HTERT RPE-1 (cell line): ENCODE data around the gene AFF2.

Source experiments
- in situ Hi-C: fragments of 300-500 bp; cut with MboI; formaldehyde crosslinking; loops from 4 replicates; pipeline ENCODE4 v1.14.3; 2020; ENCODE audit warnings: low sequenced_read_pairs

The AFF2 gene

GRCh38 chrX:148991502-148991901 lies 491.1 kb downstream of the AFF2 start:
- in situ Hi-C loops = no loop called here

- in situ Hi-C loops = no loop called here
These were observed 495.2 kb downstream of the AFF2 start for GRCh38 chrX:148995661-148996060.

- in situ Hi-C loops = no loop called here
These were observed 501.9 kb downstream of the AFF2 start for GRCh38 chrX:149002320-149002719.

- in situ Hi-C loops = no loop called here
These were observed 503.6 kb downstream of the AFF2 start for GRCh38 chrX:149003863-149004660.

- in situ Hi-C loops = no loop called here
These were observed 504.5 kb downstream of the AFF2 start for GRCh38 chrX:149004936-149005335.

GRCh38 chrX:149006235-149006634 lies 505.8 kb downstream of the AFF2 start:
- in situ Hi-C loops = no loop called here

- in situ Hi-C loops = no loop called here
These were observed 507.0 kb downstream of the AFF2 start for GRCh38 chrX:149007423-149007822.

- in situ Hi-C loops = no loop called here
These were observed 509.8 kb downstream of the AFF2 start for GRCh38 chrX:149010013-149010852.

GRCh38 chrX:149010853-149011224 lies 510.4 kb downstream of the AFF2 start:
- in situ Hi-C loops = no loop called here

- in situ Hi-C loops = no loop called here
These were observed 512.7 kb downstream of the AFF2 start for GRCh38 chrX:149013081-149013480.

- in situ Hi-C loops = no loop called here
These were observed 520.7 kb downstream of the AFF2 start for GRCh38 chrX:149021159-149021558.

GRCh38 chrX:149022485-149022884 lies 522.1 kb downstream of the AFF2 start:
- in situ Hi-C loops = no loop called here

GRCh38 chrX:149032449-149032848 lies 532.0 kb downstream of the AFF2 start:
- in situ Hi-C loops = no loop called here

- in situ Hi-C loops = no loop called here
These were observed 535.7 kb downstream of the AFF2 start for GRCh38 chrX:149036086-149036485.

GRCh38 chrX:149037281-149037870 lies 537.0 kb downstream of the AFF2 start:
- in situ Hi-C loops = no loop called here

- in situ Hi-C loops = no loop called here
These were observed 538.6 kb downstream of the AFF2 start for GRCh38 chrX:149039057-149039456.

GRCh38 chrX:149040873-149041535 lies 540.6 kb downstream of the AFF2 start:
- in situ Hi-C loops = no loop called here

- in situ Hi-C loops = no loop called here
These were observed 543.0 kb downstream of the AFF2 start for GRCh38 chrX:149043401-149043800.

- in situ Hi-C loops = no loop called here
These were observed 544.1 kb downstream of the AFF2 start for GRCh38 chrX:149044471-149044870.

- in situ Hi-C loops = no loop called here
These were observed 545.3 kb downstream of the AFF2 start for GRCh38 chrX:149045645-149046210.
